Fibroblast of peridontal ligament (primary cell): Measurements from ENCODE around the gene RERE.

ENCODE experiments used
- DNase-seq: peaks from one replicate; pipeline ENCODE4 v3.0.0-alpha.2; 2010; ENCODE audit errors: extremely low read depth

RERE gene

GRCh38 chr1:8365661-8366362 is 451.6 kb downstream of the RERE start:
- no peak for DNase-seq

- no peak for DNase-seq
These were observed 452.7 kb downstream of the RERE start for GRCh38 chr1:8364528-8365442.

- no peak for DNase-seq
These were observed 453.6 kb downstream of the RERE start for GRCh38 chr1:8363767-8364301.

- no peak for DNase-seq
These were observed 454.2 kb downstream of the RERE start for GRCh38 chr1:8363186-8363766.

GRCh38 chr1:8362701-8363101 is 454.7 kb downstream of the RERE start:
- DNase-seq: no peak

GRCh38 chr1:8361198-8361849 is 456.1 kb downstream of the RERE start:
- no peak for DNase-seq

- no peak for DNase-seq
These were observed 456.8 kb downstream of the RERE start for GRCh38 chr1:8360493-8361197.

GRCh38 chr1:8359617-8360481 is 457.6 kb downstream of the RERE start:
- DNase-seq: no peak

GRCh38 chr1:8358897-8359616 is 458.4 kb downstream of the RERE start:
- no peak for DNase-seq

- DNase-seq: no peak
These were observed 459.1 kb downstream of the RERE start for GRCh38 chr1:8358241-8358896.

- DNase-seq: no peak
These were observed 459.9 kb downstream of the RERE start for GRCh38 chr1:8357329-8358101.

GRCh38 chr1:8356256-8357209 is 460.9 kb downstream of the RERE start:
- no peak for DNase-seq

GRCh38 chr1:8355439-8356255 is 461.8 kb downstream of the RERE start:
- DNase-seq: no peak

GRCh38 chr1:8354038-8354437 is 463.4 kb downstream of the RERE start:
- no peak for DNase-seq

- DNase-seq: no peak
These were observed 464.3 kb downstream of the RERE start for GRCh38 chr1:8352886-8353785.
